Measurements from ENCODE around the gene PSORS1C2. TPM values are rescaled to one million over a fixed set of nuclear protein-coding genes. Genes with fewer than 3 reads are reported as not detected.

PSORS1C2 gene
- polyA plus RNA-seq, 1 experiment: not detected

DNA sequence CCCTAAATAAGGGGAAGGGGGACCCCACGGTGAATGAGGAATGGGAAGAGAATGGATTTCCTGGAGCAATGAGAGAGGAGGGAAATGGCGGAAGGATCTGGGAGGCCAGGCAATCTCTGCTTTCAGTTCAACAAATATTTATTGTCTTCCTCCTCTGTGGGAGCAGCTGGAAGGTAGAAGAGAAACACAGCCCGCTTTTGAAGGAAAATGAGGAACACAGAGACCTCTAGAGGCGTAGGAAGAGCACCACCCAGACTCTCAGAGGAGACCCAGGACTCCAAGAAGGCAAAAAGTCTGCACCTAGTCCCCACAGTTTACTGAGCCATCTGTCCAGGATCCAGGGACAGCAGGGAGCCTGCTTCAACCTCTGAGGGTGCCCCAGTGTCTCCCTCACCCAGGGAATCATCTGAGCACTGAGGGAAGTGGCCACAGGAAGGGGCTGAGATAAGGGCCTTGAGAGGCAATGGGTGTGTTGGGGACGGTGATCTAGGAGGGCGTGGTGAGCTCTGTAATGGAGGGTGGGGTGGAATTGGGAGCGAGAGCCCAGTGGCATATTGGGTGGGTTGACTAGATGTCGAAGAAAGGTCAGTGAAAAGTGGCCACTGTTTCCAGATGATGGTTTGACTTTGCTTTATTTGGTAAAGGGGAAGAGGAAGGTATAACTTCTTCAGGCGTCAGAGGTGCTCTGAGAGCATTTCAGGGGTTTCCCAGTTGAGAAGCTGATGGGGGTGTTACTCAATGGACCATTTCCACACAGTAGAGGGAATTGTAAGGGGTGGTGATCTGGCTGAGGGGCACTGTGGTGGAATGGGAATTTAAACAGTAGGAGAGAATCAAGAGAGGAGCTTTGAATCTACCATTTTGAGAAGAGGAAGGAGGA lies 23.7 kb downstream of the PSORS1C2 start:
- ChIA-PET POLR2A (interaction anchor here (0.7 kb wide), 1 partner anchor 442 kb away, joined by 10 read pairs; the partner anchor contains the start of gene DHX16), CTCF (interaction anchor here (0.8 to 6.6 kb wide), 11 partner anchors 11 to 200 kb away, joined by 3 to 33 read pairs (median 7); partner anchors contain the start of gene TCF19)
- Histone ChIP-seq H3K36me3 (ENCODE audit: control insufficient read depth, insufficient read depth, low read length) (no peaks in the 10 kb centered on the region; the same call in 1 of the 2 replicates), H3K4me3 (ENCODE audit: low read depth, low read length) (peak overlapping the region; percentile 36), H3K27me3 (ENCODE audit: control insufficient read depth, insufficient read depth, low read length) (0 out of 2 replicates have a peak, but pooled peaks cover 2% of the 10 kb centered on the region)
- TF ChIP-seq, protein P1, sequence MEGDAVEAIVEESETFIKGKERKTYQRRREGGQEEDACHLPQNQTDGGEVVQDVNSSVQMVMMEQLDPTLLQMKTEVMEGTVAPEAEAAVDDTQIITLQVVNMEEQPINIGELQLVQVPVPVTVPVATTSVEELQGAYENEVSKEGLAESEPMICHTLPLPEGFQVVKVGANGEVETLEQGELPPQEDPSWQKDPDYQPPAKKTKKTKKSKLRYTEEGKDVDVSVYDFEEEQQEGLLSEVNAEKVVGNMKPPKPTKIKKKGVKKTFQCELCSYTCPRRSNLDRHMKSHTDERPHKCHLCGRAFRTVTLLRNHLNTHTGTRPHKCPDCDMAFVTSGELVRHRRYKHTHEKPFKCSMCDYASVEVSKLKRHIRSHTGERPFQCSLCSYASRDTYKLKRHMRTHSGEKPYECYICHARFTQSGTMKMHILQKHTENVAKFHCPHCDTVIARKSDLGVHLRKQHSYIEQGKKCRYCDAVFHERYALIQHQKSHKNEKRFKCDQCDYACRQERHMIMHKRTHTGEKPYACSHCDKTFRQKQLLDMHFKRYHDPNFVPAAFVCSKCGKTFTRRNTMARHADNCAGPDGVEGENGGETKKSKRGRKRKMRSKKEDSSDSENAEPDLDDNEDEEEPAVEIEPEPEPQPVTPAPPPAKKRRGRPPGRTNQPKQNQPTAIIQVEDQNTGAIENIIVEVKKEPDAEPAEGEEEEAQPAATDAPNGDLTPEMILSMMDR (IDR thresholded peaks at IDR 0.05; ENCODE audit: insufficient read depth, low read depth, low read length): peak; percentile 52
- no peak for DNase-seq (ENCODE audit: low read depth)

DNA sequence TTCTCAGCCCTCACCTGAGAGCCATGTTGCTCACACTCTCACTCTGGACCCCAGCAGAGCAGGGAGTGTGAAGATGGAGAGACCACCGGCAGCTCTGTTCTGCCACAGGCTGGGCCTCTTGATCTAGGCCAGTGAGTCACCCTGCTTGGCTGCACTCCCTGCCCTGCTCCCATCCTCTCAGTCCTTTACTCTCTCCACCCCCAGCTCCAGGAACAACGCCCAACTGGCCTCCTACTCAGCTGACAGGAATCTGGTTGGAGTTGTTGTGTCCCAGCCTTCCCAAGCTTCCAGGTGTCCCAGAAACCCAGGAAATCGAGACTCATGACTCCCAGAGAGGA lies 24.4 kb downstream of the PSORS1C2 start, which contains the start of gene PSORS1C1:
Gene PSORS1C1, plus strand, starts transcription at position 260 of the 338 bp plus-strand sequence. CDS start 14,833 bp downstream, outside the sequence.
- Histone ChIP-seq H3K27me3 (ENCODE audit: control insufficient read depth, insufficient read depth, low read length) (peaks cover 7% of the 10 kb centered on the region), H3K4me3 (ENCODE audit: low read depth, low read length) (peak within 1 kb of the TSS; percentile 36), H3K36me3 (ENCODE audit: control insufficient read depth, insufficient read depth, low read length) (no peaks in the 10 kb centered on the region; the same call in 1 of the 2 replicates)
- POLR2A ChIA-PET: interaction anchor here (0.7 kb wide), 1 partner anchor 442 kb away, joined by 10 read pairs; the partner anchor contains the start of gene DHX16
- peak; percentile 90 for DNase-seq (ENCODE audit: low read depth)
- TF ChIP-seq, protein P1 (IDR thresholded peaks at IDR 0.05; ENCODE audit: insufficient read depth, low read depth, low read length): no peak
- CTCF ChIA-PET: interaction anchor here (0.8 to 6.6 kb wide), 11 partner anchors 12 to 198 kb away, joined by 3 to 33 read pairs (median 7); partner anchors contain the start of gene TCF19

DNA sequence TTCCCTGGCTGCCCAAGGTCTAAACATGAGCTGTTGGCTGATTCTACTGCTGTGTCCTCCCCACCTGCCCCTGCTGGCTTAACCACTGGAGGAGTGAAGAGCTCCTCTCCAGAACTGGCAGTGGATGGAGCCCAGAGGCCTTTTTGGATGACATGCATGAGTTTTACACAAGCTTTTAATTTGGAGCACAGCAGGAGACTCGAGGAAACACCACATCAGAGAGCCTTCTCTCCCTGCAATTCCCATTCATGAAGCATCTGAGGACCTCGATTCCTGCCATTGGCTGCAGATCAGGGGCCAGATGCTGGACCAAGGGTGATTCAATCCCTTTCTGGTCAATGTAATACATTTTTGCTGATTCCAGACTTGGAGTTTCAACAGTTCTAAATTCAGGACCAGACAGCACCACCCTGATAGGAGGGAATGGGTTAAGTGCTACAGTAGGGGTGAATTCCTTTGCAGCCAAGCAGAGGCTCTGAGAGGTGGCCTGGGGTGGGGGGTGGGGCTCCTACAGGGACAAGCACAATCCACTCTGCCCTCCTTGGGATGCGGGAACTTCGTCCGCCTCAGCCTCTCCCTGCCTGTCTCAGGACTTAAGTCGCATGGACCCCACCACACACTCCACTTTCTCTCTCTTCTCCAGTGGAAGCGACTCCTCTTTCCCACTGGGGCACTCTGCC lies 24.9 kb downstream of the PSORS1C2 start:
- H3K4me3 ChIP-seq (ENCODE audit: low read depth, low read length): no peak overlapping the region
- ChIA-PET CTCF (interaction anchor here (0.8 to 6.6 kb wide), 10 partner anchors 12 to 198 kb away, joined by 3 to 33 read pairs (median 6); partner anchors contain the start of gene TCF19), POLR2A (interaction anchor here (0.7 kb wide), 1 partner anchor 441 kb away, joined by 10 read pairs; the partner anchor contains the start of gene DHX16)
- H3K27me3 ChIP-seq (ENCODE audit: control insufficient read depth, insufficient read depth, low read length): peaks cover 7% of the 10 kb centered on the region
- DNase-seq (ENCODE audit: low read depth): peak; percentile 69
- TF ChIP-seq, protein P1 (IDR thresholded peaks at IDR 0.05; ENCODE audit: insufficient read depth, low read depth, low read length): peak; percentile 24; the same call in 1 of the 2 replicates
- H3K36me3 ChIP-seq (ENCODE audit: control insufficient read depth, insufficient read depth, low read length): no peaks in the 10 kb centered on the region; the same call in 1 of the 2 replicates

DNA sequence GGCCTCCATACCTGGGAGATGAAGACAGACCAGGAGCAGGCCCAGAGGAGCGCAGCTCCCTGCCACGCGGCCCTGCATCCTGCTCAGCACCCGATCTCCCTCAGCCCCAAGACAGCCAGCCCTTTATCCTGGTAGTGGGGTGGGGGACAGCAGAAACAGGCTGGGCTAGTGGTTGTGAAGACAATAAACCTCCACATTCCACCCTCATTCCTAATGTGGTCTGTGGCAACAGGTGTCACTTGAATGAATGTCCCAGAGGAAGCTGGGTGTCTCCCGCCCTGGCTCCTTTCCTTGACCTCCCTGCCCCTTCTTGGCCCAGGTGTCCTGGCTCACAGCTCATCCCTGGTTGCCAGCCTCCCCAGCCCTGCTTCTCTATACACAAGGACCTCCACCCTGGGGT lies 26.4 kb downstream of the PSORS1C2 start, which contains the start of gene C6orf15:
Gene C6orf15, minus strand, starts transcription at position 98 of the 400 bp plus-strand sequence. Its CDS starts 20 bp downstream, at position 78.
- CTCF ChIA-PET: interaction anchor here (2.5 kb wide), 1 partner anchor 33 kb away, joined by 15 read pairs; no protein-coding TSS in a partner anchor
- DNase-seq (ENCODE audit: low read depth): no peak
- no peak within 1 kb of the TSS for H3K4me3 ChIP-seq (ENCODE audit: low read depth, low read length)
- peaks cover 10% of the 10 kb centered on the region for H3K27me3 ChIP-seq (ENCODE audit: control insufficient read depth, insufficient read depth, low read length)
- H3K36me3 ChIP-seq (ENCODE audit: control insufficient read depth, insufficient read depth, low read length): no peaks in the 10 kb centered on the region
- TF ChIP-seq, protein P1 (IDR thresholded peaks at IDR 0.05; ENCODE audit: insufficient read depth, low read depth, low read length): no peak
- POLR2A ChIA-PET: no interaction called here
